GM12892 (cell line): Measurements from ENCODE around the gene SYTL2.

Experiments
- POLR2A ChIP-seq: IDR thresholded peaks from 2 replicates; pipeline ENCODE4 v1.6.1; 2011; ENCODE audit warnings: low read depth, low read length, control low read depth
- POLR2AphosphoS5 ChIP-seq: IDR thresholded peaks from 2 replicates; pipeline ENCODE4 v1.6.1; 2011; ENCODE audit warnings: low read depth, low read length, control low read depth
- TAF1 ChIP-seq: IDR thresholded peaks from 2 replicates; pipeline ENCODE4 v1.6.1; 2011; ENCODE audit warnings: low read depth, mild to moderate bottlenecking, control low read depth, low read length, borderline replicate concordance

GRCh38 chr11:85855341-85855656 is 44.4 kb upstream of the SYTL2 start, which contains the start of gene CCDC83:
- TF ChIP-seq POLR2A (no peak), POLR2AphosphoS5 (no peak), TAF1 (no peak)
